Activated CD8-positive, alpha-beta memory T cell treated with anti-CD3 and anti-CD28 coated beads for 1 hour (primary cell): ENCODE data around the gene ZNF143.

Experiments
- DNase-seq, 2 donors: peaks; one replicate each; pipeline ENCODE4 v3.0.0-alpha.2; 2020; ENCODE audit warnings: low read depth in 1 of 2; ENCODE audit errors: extremely low read depth in 1 of 2

Gene ZNF143

DNA sequence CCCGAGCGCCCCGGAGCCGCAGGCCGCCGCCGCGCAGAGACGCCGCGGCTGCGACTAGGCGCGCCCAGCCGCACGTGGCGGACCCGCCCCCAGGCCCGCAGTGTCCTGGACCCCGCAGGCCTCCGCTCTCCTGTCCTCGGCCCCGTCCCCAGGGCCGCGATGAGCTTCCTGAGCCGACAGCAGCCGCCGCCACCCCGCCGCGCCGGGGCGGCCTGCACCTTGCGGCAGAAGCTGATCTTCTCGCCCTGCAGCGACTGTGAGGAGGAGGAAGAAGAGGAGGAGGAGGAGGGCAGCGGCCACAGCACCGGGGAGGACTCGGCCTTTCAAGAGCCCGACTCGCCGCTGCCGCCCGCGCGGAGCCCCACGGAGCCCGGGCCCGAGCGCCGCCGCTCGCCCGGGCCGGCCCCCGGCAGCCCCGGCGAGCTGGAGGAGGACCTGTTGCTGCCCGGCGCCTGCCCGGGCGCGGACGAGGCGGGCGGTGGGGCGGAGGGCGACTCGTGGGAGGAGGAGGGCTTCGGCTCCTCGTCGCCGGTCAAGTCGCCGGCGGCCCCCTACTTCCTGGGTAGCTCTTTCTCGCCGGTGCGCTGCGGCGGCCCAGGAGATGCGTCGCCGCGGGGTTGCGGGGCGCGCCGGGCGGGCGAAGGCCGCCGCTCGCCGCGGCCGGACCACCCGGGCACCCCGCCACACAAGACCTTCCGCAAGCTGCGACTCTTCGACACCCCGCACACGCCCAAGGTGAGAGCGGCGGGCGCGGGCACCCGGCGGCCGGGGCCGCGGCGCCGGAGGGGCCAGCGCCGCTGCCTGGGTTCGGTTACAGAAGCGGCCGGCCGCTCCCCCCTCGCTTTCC, 113.2 kb downstream of the ZNF143 start:
- no peak for DNase-seq

DNA sequence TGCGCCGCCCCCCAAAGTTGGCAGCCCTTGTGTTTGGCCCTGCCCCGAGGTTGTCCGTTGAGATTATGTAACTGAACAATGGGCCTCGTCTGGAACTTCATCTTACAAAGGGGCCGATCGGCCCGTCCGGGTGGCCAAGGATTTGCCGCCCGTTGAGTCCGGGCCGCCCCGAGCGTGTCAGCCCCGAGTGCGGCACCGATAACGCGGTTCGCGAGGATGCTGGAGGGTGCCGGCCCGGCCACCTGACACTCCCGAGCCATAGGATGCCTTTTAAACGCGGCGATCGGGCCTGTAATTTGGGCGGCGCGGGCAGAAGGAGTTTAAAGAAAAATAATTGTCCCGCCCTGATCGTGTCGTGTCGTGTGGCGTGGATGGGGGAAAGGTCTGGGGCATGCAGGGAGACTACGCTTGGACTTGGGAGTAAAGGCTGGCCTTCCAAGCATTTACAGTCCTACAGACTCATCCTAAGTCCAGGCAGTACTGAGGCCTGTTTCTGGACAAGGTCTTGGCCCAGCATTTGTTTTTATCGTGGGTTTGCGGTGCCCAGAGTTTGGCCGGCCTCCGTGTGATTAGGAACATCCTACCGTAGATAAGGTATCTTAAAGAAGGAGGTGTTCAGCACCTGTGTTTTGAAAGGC, 113.9 kb downstream of the ZNF143 start:
- DNase-seq, result no peak

DNA sequence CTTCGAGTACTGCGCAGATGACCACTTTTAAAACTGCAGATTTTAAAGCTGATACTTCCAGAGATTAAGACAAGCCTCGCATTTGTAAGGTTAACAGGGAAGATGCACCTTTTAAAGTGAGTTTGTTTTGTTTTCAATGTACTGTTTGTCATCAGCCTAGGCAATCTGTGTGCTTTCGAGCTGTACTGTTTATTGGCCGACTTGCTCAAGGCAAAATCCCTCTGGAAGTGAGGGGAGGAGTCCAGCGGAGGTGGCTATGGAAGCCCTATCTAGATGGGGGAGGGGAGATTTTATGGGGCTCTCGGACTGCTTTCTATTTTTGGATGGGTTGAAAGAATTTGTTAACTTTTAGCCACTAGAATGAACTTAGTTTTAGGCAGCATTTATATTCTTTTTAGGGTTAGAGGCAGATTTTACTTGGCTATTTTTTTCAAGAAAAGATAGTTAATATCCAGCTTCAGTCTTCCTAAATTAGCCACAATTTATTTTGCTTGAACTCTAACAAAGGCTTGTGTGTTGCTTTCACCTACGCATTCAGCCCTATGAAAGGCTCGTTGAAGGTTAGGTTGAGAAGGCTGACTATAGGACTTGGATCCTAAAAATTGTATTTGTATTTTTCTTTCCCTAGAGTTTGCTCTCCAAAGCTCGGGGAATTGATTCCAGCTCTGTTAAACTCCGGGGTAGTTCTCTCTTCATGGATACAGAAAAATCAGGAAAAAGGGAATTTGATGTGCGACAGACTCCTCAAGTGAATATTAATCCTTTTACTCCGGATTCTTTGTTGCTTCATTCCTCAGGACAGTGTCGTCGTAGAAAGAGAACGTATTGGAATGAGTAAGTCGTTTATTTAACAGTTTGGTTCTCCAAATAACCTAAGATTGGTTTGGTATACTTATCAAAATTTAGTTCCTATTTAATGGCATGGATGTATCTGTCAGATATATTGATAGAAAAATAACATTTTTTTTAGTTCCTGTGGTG, 114.7 kb downstream of the ZNF143 start:
- no peak for DNase-seq

DNA sequence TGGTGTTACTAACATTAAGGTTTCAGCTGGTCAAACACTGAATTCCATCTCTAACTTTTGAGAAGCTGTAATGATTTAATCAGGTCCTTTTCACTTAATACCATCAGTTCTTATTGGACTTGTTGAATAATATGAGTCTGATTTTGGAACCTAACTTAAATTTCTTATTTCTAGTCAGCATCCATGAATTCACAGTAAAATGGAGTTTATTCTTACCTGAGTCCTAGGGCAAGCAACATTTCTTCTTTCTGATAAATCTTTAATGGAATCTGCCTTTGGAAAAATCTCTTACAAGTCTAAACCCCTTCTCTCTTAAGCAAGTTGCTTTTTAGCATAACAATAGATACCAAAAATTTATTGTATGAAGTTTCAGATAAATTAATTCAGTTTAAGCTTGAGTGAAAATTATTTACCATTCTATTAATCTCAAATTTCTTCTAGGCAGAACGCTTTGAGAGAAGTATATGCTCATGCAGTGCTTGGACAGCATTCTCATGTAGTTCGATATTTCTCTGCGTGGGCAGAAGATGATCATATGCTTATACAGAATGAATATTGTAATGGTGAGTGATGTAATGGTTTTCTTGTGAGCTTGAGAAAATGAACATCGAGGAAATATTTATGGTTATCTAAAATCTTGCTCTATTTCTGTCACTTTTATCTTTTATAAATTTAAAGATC, 116.0 kb downstream of the ZNF143 start:
- DNase-seq, result no peak

DNA sequence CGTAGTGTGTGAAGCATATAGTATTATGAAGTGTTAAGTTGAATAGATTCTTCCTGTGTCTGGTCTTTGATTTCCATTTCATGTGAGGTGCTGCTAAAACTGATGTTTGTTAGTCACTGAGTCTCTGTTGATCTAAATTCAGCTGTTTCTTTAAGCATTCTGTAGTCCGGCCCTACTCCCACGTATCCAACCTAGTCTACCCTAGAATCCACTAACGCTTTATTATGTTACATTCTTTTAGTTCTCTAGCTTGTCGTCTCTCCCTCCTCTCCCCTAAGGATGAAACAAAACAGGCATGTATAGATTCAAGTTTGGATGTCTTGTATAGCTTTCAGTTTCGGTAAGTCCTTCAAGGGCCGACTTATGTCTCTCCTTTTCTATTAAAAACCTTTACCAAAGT, 116.7 kb downstream of the ZNF143 start:
- DNase-seq, result no peak
